NCI-H2227 (cell line): ENCODE measurements around the gene HAL.

Experiments used
- DNase-seq: peaks from one replicate; lab custom pipeline; 2025; ENCODE audit not compliant: unreplicated experiment; lab: John Stamatoyannopoulos, UW

Gene HAL

DNA sequence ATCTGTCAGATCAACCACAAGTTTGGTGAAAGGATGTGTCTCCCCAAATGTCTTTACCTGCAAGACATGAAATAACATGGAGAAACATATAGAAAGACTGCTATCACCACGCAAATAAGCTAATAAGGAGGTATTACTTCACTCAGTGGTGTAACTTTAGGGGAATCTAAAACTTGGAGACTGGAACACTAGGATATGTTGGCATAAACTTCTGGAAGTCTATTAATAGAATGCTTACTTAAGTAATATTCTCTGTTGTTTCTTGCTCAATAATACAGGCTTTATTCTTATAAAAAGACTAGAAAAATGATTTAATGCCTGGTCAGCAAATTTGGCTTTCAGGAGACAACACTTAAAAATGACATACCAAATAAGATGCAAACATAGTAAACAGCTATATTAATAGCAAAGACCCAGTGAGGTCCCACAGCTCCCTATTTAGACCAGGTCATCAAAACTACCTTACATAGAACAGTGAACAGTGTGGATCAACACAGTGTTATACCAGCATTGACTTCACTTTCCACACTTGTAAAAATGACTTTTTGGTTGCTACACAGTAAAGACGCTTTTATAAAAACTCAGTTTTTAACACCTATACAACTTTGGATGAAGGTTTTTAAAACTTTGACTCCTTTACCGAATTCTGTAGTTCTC lies 18.9 kb upstream of the HAL start:
- DNase-seq: no peak

DNA sequence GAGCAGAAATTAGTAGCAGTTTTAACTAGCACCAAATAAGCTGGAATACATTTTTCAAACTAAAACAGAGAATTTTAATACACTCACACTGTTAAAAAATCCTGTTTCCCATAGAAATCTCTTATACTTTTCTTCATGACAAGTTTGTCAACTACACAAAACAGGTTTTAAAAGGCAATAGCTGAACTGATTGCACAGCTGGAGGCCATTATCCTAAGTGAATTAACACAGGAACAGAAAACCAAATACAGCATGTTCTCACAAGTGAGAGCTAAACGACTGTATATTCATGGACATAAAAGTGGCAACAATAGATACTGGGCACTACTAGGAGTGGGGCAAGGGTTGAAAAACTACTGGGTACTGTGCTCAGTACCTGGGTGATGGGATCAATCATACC lies 11.6 kb upstream of the HAL start:
- no peak for DNase-seq

DNA sequence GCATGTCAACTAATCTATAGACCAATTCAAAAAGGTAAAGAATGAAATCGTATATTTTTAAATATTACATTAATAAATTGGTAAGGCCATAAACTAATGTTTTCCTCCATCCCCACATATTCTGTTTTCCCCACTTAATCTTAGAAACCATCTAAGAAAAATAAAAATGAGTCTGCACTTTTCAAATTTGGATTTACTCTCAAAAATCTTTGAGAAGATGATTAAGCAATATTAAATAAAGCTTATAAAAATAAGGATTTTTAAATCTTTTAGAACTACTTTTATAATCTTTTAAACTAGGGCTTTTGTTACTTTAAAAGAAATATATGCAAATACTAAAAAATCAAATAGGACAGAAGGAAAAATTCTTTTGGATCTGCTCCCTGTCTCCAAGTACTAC lies 10.6 kb upstream of the HAL start:
- DNase-seq: no peak

DNA sequence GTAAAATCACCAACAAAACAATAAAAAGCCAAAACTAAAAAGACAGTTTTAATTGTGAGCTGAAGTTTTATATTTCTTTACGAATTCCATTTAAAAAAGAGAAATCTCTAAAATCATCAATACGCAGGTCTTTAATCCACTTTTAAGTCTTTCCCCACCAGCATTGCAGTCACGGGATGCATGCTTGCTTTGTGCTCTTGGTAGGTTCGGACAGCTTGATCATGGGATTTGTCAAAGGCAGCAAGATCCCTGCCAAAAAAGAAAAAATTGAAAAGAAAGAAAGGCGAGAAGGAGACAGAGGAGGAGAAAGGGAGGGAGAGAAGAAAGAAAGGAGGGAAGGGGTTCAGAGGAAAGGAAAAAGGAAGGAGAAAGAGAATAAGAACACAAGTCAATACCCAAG lies 4.7 kb upstream of the HAL start:
- DNase-seq: no peak

DNA sequence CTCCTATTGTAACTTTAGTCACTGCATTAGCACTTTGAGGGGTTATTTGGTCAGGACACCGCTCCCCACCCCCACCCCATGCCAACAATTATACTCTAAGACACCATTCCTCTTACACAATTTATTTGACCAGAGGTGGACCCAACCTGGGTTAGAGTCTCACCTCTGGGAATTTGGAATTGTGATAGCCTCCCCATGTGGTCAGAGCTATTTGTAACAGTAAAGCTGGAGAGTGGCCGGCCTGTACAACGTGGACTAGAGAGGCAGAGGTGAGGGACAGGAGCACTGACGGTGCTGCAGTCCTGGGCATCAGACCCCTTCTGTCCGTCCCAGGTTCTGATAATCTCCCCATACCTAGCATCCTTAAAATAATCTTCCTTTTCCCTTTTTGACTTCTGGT lies 3.3 kb upstream of the HAL start:
- no peak for DNase-seq

DNA sequence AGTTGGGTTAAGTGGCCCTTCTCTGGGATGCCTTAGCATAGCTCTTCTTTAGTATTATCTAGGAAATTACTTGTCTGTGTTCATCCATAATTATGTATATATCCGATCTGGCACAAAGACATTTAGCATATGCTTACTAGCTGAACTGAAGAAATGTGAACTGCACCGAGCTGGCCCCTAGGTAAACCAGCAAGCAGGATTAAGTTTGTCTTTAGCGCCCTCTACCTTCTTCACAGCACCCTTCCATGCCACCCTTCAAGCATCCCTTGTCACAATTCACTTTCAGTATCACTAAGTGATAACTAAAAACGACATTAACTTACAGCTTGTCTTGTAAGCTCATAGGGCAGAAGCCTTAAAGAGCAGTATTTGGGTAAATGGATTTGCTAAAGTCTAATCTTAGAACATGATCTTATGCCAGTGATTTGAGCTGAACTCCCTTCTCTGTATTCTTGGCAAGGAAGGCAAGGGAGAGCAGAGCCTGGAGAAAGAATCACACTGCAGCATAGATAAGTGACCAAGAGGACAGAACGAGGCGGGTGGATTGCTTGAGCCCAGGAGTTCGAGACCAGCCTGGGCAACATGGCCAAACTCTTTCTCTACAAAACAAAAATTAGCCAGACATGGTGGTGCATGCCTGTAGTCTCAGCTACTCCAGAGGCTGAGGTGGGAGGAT lies 2.6 kb upstream of the HAL start:
- peak; percentile 73 for DNase-seq

DNA sequence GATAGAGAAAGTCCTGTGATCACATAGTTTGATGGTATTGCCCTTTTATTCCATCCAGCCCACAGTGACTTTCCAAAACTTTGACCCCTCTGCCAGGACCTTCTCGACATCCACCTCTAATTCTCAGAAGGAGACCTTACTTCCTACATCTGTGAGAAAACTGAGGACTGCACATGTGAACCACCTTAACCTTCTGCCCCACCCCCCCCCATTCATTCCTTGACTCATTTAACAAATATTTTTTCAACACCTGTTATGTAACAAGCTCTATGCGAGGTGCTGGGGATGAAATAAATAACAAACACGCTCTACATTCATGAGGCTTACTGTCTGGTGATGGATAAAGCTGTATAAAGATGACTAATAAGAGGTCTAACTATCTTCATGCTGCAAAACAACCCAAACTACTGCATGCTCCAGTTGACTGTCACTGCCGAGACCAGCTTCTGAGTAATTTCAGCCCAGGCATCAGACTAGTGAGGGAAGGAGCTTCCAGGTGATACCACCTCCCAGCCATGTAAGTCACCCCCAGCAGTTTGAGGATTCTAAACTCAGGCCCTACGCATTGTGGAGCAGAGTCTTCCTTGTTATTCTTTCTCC lies 1.9 kb upstream of the HAL start:
- no peak for DNase-seq

DNA sequence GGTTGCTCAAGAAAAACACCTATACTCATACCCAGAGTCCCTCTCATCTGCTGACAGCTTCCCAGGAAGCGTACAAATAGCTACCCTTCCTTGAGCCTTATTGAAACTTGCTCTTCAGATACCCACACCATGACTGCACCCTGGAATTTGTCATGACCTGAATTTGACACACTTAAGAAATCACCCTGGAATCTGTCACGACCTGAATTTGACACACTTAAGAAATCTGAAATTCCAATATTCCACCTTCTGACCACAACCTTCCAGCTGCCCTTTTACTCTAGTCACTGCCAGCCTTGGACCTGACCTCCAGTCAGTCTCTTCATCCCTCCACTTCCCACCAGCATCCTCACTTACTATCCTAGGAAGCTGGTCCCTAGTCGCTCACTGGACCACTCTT lies 1.1 kb upstream of the HAL start:
- no peak for DNase-seq

DNA sequence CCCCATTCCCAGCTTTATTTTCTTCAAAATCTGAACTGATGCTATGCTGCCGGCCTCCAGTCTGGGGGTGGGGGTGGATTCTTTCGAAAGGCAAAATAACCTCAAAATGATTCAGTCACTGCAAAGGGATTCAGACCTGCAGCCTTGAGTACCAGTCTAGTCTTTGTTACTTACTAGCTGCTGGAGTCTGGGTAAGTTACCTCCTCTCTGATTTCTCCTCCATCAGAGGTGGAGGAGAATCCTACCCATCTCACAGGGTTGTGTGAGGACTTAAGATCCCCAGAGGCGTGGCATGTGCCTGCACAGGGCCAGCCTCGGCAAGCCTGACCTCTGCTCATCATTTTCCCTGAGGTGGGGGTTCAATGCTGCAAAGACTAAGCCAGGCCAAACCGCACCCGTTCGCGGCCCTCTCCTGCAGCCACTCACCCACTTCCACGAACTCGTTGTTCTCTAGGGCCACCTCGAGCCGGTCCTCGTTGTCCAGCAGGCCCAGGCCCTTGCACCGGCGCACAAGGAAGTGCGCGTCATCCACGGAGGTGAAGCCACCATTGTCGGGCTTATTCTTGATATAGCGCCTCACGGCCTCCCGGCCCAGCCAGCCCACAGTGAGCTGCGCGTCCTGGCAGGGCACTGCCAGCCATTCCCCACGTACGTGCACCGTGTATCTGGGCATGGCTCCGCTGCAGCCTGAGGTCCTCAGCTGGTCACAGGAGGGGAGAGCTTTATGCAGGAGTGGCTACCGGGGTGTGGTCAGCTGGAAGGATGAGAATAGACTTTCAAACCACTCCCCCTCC lies 709 bp downstream of the HAL start:
- no peak for DNase-seq

DNA sequence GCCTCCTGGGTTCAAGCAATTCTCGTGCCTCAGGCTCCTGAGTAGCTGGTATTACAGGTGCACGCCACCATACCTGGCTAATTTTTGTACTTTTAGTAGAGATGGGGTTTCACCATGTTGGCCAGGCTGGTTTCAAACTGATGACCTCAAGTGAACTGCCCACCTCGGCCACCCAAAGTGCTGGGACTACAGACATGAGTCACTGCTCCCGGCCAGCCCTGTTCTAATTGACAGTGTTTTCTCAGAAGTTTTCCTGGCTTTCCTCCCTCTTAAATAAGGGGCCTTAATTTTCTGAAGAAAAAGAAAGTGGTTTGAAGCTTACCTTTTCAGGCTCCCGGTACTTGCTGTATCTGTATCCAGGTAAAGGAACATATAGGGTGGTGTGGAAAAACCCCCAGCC lies 1.7 kb downstream of the HAL start:
- DNase-seq: no peak

DNA sequence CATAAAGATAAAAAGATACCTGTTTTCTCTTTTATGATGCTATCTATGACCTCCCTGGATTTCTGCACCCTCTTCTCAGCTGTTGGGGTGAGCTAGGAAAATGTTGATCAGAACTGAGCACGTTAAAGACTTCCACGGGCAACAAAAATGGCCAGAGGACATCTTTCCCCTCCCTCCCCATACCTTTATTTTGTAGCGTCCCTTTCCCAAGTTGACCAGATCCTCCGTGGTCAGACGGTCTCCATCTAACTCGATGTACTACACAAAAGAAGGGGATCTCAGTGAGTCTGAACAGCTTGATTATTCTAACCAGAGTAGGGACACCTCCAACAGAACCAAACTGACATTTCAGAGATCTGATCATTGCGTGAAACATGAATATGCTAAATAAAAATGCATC lies 2.2 kb downstream of the HAL start:
- no peak for DNase-seq

DNA sequence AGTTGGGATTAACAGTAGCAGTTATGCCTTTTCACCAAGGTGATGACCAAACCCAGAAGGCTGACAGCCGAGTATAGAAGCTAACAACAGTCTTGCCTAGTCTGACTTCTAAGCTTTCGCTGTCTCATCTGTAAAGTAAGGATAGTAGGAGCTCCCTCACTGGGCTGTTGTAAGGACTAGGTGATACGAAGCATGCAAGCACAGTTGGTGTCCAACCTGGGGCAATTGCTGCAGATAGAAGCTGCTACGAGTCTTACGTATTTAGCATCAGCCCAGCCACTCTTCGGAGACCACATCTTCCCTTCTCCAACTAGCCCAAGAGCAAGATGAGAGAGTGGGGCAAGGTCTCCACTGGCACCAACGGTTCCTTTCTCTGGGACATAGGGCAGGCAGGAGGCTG lies 6.0 kb downstream of the HAL start:
- DNase-seq: no peak

DNA sequence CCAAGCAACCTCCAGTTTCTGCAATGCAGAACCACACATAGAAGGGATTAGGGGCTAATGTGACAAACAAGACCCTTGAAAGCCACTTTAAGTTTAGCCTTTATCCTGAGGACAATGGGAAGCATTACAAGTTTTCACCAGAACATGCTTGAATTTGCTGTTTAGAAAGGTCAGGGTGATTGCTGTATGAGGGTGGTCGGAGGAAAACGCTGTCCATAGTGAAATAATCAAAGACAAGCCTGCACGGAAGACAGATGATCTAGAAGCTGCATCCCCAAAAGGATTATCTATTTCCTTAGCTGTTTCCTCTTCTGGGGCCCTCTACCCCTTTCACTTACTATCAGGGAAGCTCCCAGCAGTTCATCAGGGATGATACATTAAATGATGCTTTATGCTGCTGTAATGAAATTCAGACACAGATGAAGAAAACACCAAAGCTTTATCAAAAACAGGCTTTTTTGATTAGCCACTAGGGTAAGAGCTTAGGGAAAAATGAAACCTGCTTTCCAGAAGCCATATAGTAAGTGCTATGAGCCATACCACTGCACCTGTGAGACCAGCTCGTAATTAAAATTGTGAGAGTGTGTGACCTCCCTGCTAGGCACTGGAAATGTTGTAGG lies 6.5 kb downstream of the HAL start:
- DNase-seq: no peak

DNA sequence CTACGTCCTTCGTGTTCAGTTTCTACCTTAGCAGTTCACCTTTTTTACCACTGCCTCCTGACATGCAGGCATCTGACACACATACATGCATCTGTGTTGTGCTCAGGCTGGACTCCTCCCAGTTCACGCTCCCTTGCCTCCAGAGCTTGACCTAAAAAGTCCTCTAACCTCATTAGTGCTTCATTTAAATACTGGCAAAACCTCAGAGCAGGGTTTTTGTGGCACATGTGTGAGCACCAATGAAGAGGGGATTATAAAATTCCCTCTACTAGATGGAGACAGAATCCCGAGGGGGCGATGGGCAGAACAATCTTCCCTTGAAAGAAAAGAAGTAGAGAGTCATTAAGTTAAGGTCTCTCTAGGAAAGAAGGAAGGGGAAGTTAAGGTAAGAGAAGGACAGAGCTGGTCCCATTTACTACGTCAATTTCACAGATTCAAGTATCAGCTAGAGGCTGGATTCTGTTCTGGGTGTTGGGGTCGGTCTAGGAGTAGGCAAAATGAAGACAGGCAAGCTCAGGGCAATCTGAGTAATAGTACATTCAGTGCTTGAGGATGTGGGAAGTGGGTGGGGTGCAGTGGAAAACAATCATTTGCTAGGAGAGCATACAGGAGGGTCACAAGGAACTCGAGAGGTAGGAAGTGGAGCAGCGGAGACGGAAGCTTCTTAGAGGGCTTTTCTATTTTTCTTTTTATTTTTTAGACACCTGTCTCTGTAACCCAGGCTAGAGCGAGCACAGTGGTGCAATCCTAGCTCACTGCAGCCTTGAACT lies 7.5 kb downstream of the HAL start:
- no peak for DNase-seq

DNA sequence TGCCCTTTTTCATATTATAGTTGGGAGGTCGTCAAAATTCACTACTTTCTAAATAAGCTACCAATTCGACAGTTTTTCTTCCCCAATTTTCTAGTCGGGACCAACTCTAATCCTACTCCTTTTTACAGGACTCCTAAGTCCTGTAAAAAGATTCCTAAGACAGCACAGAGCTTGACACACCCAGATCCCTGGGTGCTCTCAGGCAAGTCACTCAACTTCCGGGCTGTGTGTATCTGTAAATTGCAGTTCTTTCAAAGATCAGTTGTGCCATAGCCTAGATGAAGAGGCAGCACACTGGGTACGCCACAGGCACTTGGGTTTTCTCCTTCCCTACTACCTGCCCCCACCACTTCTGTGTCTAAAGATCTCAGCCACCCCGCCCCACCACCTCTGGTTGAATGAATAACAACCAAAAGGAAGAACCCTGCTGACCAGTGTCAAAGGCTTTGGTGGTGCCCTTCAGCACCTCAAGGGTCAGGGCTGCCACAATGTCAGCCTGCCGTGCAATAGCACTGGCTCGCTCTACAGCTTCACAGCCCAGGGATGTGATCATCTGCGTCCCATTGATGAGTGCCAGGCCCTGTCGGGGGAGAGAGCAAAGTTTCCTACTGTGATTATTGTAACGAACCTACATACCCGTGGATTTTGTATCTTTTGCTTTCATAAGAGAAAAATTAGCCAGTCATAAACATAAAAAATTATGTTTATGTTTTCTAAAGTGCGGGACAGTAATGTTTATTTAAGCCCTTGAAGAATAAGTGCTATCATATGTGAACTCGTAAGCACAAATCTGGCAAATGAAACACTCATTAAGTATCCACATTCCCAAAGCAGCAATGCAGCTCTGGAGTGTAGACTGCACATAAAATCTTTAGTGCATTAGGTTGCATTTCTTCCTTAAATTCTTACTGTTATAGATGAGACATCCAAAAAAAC lies 9.2 kb downstream of the HAL start:
- no peak for DNase-seq

DNA sequence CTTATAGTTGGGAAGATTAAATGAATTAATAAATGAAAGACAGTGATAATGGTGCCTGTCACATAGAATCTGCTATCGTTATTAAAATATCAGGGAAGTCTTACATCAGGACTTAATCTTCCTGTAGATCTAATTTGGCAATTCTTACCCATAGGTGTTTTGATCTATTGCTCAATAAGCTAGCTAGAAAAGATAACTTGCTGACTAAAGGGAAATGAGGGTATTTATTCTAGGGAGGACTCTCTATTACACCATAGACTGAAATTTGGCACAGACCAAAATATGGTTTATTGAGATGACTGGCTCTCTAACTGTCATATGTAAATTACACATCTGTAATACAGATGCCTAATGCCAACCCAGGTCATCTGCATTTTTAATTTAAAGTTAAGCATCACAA lies 11.5 kb downstream of the HAL start:
- DNase-seq: no peak

DNA sequence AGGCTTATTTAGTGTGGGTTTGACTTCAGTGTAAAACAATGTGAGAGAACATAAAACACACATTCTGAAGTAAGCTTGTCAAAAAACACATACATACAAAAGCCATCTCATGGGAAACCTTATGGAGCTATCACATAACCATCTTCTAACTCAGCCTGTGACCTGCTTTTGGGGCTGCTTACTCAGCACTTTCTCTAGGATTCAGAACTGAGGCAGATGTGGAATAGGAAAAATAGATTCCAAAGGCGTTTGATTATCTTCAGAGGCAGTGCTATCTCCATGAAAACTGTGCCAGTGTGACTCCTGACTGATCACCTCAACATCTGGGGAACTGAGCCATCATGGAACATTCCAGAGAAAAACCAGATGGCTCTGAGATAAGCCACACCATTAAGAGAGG lies 13.5 kb downstream of the HAL start:
- no peak for DNase-seq

DNA sequence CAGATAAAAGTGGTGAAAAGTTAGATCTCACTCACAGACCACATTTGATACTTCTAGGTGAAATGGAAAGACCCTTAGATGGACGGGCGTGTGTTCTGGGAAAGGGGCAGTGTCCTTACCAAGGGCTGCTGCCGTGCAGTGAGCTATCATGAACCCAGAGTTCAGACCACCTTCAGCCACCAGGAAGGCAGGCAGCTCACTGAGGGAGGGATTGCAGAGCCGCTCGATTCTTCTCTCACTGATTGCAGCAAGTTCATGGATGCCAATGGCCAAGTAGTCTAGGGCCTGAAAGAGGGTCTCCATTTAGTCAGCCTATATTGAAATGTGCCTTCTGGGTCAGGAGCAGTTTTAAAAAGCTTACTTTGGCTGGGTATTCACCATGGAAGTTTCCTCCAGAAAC lies 15.7 kb downstream of the HAL start:
- no peak for DNase-seq

DNA sequence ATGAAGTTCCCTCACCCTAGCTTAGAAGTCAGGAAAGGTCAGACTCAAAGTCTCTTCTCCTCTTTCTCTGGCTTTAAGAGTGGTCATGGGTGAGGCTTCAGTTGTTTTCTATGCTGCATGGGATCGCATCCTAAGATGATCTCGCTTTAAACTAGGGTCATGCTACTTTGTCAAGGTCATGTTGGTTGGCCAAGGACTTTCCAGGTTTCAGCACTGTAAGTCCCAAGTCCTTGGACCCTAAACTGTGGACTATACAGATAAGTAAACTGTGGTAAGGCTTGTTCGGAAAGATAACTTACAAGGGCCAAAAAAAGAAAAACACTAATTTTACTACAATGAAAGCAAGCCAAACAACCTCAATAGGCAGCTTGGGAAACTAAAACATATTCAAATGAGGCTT lies 17.4 kb downstream of the HAL start:
- DNase-seq: no peak

DNA sequence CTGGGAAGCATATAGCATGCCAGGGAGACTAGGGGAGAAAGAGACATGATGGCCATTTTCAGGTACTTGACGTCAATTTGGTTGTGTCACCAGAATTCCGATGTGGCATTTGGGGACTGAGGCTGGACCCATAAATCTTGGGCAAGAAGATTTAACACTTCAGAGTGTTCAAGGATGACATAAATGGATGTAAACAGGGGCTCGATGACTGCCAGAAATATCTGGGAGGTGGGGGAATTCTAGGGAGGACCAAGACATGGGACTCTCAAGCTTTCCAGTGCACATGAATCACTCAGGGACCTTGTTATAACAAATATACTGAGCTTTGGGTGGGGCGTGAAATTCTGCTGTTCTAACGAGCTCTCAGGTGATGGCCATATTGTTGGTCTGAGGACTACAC lies 17.8 kb downstream of the HAL start:
- no peak for DNase-seq
